HG03064 (cell line): Measurements from ENCODE around the gene PIK3CD.

Experiments
- ATAC-seq: cut with Tn5 transposase; IDR thresholded peaks from one replicate; pipeline ENCODE4 v1.9.1; 2021; ENCODE audit warnings: low read depth; ENCODE audit not compliant: unreplicated experiment

PIK3CD gene

GRCh38 chr1:9651565-9652378 lies at the start of gene PIK3CD:
PIK3CD (plus strand) TSS chr1:9651731; CDS start chr1:9710456, 58,725 bp downstream.
- no peak for ATAC-seq

- ATAC-seq = no peak
Measured at GRCh38 chr1:9601942-9602793, 49.4 kb upstream of the PIK3CD start.

GRCh38 chr1:9602794-9603167 lies 48.8 kb upstream of the PIK3CD start:
- no peak for ATAC-seq

- ATAC-seq = no peak
Measured at GRCh38 chr1:9603307-9603706, 48.2 kb upstream of the PIK3CD start.

- no peak for ATAC-seq
Measured at GRCh38 chr1:9603766-9604753, 47.5 kb upstream of the PIK3CD start.

- ATAC-seq = no peak
Measured at GRCh38 chr1:9604836-9605235, 46.7 kb upstream of the PIK3CD start.

GRCh38 chr1:9605946-9606455 lies 45.5 kb upstream of the PIK3CD start:
- no peak for ATAC-seq

- no peak for ATAC-seq
Measured at GRCh38 chr1:9606458-9606857, 45.1 kb upstream of the PIK3CD start.

- ATAC-seq = no peak
Measured at GRCh38 chr1:9606948-9607347, 44.6 kb upstream of the PIK3CD start.

- no peak for ATAC-seq
Measured at GRCh38 chr1:9607352-9607751, 44.2 kb upstream of the PIK3CD start.

GRCh38 chr1:9609998-9610397 lies 41.5 kb upstream of the PIK3CD start:
- ATAC-seq = no peak

GRCh38 chr1:9610548-9610947 lies 41.0 kb upstream of the PIK3CD start:
- no peak for ATAC-seq

GRCh38 chr1:9611716-9612115 lies 39.8 kb upstream of the PIK3CD start:
- no peak for ATAC-seq

- no peak for ATAC-seq
Measured at GRCh38 chr1:9612162-9612845, 39.2 kb upstream of the PIK3CD start.

- ATAC-seq = no peak
Measured at GRCh38 chr1:9612871-9613624, 38.5 kb upstream of the PIK3CD start.

GRCh38 chr1:9613625-9614299 lies 37.8 kb upstream of the PIK3CD start:
- ATAC-seq = no peak

- ATAC-seq = no peak
Measured at GRCh38 chr1:9615316-9616063, 36.0 kb upstream of the PIK3CD start.
